GM18520 (cell line): Measurements from ENCODE around the gene WNT10A.

Experiments used
- ATAC-seq: cut with Tn5 transposase; IDR thresholded peaks from one replicate; pipeline ENCODE4 v1.9.1; 2021; ENCODE audit not compliant: unreplicated experiment

WNT10A gene

DNA sequence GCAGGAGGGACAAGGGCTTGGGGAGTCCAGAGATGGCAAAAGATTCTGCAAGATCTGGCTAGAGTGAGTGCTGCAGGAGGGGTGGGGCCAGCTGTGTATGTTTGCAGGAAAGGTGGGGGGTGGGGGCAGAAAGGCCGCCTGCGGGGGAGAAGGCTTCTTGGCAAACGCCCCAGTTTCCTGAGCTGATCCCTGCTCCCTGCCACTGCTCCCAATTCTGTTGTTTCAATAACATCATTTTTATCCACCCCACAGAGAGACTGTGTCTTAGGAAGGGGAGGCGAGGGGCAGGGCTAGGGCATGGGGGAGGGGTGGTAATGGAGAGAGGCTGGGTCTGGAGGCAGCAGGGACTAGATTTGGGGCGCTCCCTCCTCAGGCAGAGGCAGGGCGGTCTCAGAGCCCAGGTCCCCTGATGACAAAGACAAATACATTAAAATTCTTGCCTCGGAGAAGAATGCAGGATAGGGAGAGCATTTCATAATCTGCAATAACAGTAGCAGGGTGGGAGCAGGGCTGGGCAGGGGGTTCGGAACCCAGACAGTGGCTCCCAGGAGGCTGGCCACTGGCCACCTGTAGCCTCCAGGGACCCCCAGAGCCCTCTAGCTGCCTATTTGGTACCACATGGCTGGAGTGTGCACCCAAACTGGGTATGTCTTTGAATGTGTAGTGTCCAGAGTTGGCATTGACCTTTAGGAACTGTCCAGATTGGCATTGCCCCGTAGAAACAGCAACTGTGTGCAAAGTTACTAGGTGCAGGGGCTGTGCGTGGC lies 23.1 kb upstream of the WNT10A start:
- ATAC-seq, result no peak

DNA sequence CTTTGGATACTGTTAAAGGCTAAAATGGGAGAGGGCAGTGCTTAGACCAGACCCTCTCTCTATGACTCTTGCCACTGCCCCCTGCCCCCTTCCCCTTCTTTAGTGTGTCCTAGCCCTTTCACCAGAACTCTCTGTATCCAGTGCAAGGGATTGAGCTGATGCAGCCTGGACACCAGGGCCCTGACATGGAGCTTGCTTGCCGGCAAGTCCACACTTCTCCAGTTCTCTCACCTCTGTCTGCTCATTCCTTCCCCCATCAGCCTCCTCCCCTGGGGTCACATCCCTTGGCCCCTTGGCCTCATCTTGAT lies 22.6 kb upstream of the WNT10A start:
- ATAC-seq, result no peak

DNA sequence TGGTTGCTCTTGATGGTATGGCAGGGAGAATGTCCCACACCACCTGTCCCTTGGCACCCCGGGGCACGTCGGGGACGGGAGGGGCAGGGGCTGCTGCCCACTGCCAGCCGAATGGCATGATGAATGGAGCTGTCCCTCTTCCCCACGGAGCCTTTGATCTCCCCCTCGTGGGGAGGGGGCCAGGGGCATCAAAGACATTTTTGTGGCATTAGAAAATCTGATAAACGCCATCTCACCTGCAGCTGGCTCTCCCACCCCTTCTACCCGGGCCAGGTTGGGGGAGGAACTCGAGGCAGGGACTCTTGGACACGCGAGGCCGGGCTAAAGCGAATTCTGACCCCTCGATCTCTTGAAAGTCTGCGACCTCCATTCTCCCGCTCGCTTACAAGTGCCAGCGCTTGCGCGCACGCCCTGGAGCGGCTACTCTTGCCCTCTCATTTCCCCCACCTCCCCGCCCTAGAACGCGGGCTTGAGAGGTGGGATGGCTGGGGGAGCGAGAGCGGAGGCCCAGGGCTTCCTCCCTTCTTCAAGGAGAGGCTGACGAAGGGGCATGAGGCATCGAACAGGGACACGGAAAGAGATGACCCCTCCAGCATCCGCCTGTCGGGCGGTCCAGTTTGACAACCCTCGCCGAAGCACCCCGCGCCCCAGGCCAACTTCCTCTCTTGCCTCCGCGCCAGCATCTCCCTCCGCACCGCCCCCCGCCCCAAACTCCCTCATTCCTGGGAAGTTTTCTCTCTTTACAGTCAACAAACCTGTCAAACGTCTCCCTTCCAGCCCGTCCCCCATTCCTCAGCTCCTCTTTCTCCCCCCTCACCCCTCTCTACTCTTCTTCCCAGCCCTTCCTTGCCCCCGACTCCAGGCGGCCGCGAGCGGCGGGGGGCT lies 21.7 kb upstream of the WNT10A start:
- no peak for ATAC-seq

DNA sequence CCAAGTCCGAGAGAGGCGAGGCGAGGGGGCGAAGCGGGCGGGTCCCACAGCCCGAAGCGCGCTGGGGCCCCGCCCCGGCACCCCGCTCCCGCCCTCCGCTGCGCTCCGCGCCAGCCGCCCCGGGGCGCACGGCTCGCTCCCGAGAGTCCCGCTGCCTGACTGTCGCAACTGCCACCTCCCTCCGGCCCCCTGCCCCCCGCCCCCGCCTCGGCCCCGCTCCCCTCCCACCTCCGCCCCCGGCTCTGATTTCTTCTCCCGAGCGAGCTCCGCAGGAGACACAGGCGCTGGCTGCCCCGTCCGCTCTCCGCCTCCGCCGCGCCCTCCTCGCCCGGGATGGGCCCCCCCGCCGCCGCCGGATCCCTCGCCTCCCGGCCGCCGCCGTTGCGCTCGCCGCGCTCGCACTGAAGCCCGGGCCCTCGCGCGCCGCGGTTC lies 21.1 kb upstream of the WNT10A start, which contains the start of gene WNT6:
WNT6 (plus strand) TSS at position 250 of the 432 bp plus-strand sequence. CDS start 233 bp downstream, outside the sequence.
- no peak for ATAC-seq

DNA sequence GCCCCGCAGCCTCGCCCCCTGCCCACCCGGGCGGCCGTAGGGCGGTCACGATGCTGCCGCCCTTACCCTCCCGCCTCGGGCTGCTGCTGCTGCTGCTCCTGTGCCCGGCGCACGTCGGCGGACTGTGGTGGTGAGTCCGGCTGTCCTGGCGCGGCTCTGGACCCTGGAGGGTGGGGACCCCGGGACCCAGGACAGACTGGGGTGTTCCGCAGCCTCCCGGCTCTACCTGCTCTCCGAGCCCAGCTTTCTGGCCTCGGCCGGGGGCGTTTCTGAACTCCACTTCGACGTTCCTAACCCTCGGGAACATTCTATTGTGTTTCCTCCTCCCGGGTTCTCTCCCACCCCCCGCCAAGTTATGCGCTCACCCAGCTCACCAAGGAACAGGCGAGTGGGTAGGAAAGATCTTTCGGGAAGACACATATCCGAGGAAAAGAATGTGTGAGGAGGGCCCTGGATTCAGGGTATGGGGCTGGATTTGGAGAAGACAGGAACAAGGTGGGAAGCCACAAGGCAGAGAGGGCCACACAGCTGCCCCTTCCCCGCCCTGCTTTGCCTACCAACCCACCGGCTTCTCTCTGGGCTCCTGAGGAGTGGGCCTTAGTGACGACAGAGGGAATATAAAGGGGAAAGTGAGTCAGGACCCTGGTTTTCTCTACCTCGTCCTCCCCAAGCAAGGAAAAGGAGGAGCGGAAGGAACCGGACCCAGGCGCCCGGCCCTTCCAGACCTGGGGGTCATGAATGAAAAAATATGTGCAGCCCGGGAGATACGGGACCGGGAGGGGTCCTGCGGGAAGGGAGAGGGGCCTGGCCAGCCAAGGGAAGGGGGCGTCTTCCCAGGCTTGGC lies 20.4 kb upstream of the WNT10A start:
- no peak for ATAC-seq

DNA sequence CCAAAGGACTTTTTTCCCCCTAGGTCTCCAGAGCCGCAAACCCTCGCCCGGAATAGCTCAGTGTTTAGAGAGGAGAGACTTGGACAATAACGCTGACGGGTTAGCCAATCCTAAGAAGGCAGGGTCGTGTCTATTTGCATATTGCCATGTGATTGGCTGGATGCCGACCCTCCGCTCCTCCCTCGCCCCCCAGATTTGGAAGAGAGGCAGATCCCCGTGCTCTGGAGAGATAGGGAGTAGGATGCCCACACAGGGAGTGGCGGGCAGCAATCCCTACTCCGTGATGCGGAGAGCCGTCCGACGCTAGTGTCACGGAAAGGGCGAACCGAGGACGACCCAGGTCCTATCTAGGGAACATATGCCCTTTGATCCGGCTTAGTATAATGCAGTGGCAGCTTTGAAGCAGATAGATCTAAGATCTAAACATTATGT lies 19.7 kb upstream of the WNT10A start:
- no peak for ATAC-seq

DNA sequence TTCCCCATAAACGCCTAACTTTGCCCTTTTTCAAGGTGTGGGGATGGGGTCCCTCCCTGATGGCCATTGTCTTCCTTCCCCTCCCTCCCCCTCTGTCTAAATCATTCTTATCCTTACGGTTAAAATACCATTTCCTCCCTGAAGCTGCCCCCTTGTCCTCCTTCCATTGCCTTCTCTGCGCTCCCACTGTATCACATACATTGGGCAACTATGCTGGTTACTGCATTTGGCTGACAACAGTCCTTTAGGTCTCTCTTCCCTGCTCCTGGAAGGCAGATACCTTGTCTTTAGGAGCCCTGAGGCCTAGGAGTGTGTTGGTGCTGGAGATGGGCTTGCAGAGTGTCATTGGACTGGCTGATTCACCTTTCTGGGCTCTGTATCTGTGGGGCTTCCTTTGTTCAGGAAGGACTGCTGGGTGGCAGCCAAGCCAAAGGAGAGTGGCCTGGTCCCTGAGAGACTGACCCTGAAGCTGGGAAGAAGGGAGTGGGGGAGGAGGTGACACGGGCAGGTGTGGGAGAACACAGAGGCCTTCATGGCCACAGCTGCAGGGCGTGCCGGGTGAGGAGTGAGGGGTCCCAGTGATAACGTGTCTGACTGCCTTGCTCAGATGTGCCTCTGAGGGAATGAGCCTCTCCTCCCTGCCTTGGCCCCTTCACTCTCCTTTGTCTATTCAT lies 18.9 kb upstream of the WNT10A start:
- ATAC-seq, result no peak

DNA sequence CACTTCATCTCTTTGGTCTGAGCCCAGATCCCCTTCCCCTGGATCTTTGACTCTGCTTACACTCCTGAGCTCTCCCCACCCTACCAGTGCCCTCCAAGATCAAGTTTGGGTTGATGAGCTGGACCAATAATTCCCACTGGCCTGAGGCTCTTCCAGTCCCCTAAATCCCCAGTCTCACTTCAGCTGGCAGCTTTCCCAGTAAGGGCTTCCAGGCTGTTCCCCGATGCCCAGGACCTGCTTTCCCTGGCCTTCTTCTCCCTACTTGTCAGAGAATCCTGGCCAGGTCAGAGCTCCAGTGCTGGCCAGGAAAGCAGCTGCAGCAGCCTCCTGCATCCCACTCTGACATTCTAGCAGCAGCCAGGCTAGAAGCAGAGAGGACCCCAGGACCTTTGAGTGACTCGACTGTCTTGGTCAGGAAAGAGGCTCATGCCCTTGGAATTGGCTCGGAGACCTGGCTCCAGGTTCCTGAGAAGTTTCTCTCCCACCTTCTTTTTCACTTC lies 17.6 kb upstream of the WNT10A start:
- ATAC-seq, result no peak

DNA sequence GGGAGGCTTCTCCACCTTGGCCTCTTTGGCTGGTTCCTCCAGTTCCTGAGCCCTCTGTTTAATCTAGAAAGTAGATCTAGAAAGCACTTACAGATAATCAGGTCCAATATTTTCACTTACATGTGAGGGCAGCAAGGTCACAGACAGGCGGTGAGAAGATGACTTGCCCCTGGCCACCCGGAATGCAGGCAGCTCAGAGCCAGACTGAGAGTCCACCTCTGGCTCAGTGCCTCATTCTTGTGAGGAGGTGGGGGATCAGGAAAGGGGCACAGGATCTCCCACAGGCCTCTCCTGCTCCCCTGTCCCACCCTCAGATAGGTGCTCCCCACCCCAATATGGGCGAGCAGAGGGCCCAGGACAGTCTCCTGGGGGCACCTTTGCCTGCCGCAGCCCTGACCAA lies 15.3 kb upstream of the WNT10A start:
- ATAC-seq, result no peak

DNA sequence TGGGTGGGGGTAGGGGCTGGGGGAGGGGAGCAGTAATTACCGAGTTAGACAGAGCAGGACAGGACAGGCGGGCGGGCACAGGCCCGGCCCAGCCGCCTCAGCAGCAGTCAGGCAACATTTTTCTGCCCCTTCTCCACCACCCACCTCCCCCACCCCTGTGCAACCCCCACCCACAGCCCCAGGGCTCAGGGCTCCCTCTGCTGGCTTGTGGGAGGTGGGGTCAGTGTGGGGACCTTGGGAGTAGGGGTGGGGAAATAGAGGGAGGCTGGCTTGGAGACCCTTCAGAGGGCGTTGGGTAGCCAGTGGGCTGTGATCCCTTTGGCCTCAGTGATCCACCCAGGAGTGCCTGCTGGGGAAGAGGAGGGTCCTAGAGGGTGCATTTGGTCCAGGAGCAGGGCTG lies 14.7 kb upstream of the WNT10A start:
- ATAC-seq, result no peak

DNA sequence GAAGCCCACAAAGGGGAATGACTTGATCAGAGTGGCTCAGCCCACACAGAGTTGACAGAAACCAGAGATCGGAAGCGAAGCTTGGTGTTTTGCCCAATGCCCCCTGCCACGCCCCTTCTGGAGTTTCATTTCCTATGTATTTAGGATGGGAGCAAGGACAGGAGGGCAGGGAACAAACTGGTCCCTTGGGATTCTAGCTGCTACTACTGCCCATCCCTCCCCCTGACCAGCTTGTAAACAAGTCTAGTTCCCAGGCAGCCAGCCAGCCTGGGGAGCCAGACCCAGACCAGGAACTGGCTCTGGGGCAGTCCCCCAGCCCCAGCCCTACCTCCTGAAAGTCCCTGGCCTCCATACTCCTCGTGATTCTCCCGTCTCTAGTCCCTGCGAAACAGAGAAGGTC lies 12.8 kb upstream of the WNT10A start:
- no peak for ATAC-seq

DNA sequence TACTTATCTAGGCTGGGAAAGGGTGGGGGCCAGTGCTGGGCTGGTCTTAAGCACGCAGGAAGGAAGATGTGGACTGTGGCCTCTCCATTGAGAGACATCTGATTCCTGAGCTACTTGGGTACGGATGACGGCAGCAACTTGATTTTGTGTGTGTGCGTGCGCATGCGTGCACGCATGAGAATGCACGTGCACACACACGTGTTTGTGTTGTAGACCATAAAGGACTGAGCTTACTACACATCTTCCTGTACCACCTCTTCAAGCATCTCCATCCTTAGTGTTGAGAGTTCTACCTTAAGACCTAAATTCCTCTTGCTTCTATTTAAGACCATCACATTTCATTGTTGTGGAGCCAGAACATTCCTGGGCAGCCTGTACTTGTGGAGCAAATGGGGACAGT lies 11.6 kb upstream of the WNT10A start:
- ATAC-seq, result no peak

DNA sequence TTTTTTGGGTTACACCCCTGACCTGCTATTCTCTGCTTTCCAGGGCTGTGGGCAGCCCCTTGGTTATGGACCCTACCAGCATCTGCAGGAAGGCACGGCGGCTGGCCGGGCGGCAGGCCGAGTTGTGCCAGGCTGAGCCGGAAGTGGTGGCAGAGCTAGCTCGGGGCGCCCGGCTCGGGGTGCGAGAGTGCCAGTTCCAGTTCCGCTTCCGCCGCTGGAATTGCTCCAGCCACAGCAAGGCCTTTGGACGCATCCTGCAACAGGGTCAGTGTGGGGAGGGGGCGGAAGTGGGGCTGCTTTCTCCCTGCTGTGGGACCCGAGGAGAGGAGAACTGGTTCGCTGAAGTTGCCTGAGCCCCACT lies 9.7 kb upstream of the WNT10A start:
- no peak for ATAC-seq

DNA sequence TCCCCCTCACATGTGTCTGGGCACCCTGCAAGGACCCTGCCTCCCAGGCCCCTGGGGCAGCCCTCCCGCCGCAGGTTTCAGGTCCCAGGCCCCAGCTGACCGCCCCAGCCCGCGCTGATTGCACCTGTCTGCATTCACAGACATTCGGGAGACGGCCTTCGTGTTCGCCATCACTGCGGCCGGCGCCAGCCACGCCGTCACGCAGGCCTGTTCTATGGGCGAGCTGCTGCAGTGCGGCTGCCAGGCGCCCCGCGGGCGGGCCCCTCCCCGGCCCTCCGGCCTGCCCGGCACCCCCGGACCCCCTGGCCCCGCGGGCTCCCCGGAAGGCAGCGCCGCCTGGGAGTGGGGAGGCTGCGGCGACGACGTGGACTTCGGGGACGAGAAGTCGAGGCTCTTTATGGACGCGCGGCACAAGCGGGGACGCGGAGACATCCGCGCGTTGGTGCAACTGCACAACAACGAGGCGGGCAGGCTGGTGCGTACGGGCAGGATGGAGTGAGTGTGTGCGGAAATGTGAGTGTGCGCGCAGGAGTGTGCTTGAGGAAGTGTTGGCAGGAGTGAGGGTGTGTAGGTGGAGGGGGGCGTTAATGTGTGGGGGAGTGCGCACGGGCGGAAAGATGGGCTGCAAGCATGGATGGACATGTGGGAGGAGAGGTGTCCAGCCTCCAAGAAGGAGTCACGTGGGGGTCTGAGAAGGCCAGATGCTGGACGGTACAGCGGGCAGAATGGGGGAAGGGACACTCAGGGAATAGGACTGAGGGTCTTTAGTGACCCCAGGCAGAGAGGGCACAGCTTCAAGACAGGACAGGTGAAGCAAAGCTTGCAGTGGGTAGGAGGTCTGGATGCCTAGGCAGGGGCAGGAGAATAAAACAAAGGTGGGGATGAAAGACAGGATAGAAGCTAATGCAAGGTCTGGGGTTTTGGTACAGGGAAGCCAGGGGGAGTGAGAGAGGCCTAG lies 9.0 kb upstream of the WNT10A start:
- no peak for ATAC-seq

DNA sequence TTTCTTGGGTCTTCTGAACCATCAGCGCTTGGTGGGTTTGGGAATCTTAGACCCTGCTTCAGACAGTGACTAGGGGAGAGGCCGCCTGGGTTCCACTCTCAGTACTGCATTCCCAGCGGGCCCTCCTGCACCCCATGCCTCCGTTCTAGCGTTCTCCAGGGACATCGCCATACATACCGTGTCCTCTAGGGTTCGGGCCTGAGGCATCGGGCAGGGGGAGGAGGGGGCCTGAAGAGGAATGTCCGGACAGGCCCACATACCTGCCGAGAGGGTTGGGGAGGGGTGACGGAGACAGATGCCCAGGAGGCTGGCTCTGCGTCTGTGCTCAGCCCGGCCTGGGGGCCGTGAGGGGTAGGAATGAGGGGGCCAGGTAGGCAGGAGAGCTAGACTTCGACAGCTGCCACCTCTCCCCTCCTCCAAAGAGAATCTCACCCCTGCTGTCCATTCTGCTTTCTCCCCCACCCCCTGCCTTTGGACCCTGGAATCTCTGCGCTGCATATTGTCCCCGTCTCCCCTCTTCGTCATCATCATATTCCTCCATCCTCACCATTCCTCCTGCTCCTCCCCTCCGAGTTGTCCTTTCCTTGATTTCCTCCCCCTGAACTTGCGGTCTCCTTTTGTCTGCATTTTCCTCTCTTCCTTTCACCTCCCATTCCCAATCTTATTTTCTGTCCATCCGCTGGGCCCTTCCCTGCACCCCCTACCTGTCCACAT lies 7.8 kb upstream of the WNT10A start:
- no peak for ATAC-seq

DNA sequence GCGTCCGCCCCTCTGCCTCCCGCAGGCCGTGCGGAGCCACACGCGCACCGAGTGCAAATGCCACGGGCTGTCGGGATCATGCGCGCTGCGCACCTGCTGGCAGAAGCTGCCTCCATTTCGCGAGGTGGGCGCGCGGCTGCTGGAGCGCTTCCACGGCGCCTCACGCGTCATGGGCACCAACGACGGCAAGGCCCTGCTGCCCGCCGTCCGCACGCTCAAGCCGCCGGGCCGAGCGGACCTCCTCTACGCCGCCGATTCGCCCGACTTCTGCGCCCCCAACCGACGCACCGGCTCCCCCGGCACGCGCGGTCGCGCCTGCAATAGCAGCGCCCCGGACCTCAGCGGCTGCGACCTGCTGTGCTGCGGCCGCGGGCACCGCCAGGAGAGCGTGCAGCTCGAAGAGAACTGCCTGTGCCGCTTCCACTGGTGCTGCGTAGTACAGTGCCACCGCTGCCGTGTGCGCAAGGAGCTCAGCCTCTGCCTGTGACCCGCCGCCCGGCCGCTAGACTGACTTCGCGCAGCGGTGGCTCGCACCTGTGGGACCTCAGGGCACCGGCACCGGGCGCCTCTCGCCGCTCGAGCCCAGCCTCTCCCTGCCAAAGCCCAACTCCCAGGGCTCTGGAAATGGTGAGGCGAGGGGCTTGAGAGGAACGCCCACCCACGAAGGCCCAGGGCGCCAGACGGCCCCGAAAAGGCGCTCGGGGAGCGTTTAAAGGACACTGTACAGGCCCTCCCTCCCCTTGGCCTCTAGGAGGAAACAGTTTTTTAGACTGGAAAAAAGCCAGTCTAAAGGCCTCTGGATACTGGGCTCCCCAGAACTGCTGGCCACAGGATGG lies 7.1 kb upstream of the WNT10A start:
- no peak for ATAC-seq

DNA sequence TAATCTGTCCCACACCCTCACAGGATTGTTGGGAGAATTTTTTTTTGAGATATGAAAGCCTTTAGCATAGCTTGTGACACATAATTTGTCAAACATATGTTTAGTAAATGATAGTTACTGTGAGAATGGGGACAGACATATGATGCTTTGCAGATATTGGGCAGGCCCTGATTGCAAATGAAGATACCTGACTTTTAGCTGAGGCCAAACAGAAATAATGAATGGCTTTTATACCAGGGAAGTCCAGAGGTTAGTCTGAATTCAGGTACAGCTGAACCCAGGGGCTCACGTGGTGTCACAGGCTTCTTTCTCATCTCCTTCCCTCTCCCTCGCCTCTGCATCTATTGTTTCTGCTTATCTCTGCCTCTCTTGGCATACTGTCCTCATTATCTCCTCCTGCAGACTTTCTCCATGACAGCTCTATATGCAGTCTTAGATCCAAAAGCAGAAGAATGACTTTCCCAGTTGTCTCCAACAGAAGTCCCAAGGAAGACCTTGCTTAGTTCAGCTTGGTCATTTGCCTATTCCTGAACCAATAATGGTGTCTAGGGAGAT lies 4.9 kb upstream of the WNT10A start:
- no peak for ATAC-seq
